Measurements from ENCODE around the gene CCDC169. TPM values are rescaled to one million over a fixed set of nuclear protein-coding genes. Genes with fewer than 3 reads are reported as not detected.

CCDC169 gene
- total RNA-seq, 1 experiment from 2014 or later = not detected

DNA sequence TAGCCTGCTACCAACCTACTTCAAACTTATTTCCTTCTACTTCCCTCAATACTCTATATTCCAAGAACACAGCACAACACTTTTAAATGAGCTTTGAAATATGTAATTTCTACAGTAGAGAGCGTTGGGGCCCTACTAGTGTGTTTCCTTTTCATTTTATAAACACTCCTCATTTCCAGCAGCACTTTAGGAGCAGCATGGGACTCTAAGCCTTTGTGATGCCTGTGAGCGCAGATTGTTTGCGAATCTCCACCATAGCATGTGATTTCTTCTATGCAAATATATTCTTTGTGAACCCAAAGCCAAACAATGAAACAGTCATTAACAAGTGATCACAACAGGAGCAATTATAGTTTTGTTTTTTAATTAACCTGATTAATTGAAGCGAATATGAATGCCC, 86.9 kb downstream of the CCDC169 start:
- H3K27me3 ChIP-seq (ENCODE audit: insufficient read depth, low read length) = no peaks in the 10 kb centered on the region
- intact Hi-C loops (cut with micrococcal nuclease) = no loop called here
- no peaks in the 10 kb centered on the region for H3K36me3 ChIP-seq (ENCODE audit: control insufficient read depth in 1 of 2, insufficient read depth in 2 of 2, low read length in 2 of 2)
- ChIA-PET CTCF (no interaction called here), RAD21 (ENCODE audit: low non-redundant PET in 1 of 2, low total read pairs in 2 of 2, uncharacterized antibody in 2 of 2, unreplicated experiment in 2 of 2) (no interaction called here), POLR2A (no interaction called here)
- DNase-seq (ENCODE audit: low read depth, low spot score) = no peak
- H2AFZ ChIP-seq (ENCODE audit: low read depth, low read length, poor library complexity, severe bottlenecking) = no peak overlapping the region
- no peaks in the 10 kb centered on the region for H4K20me1 ChIP-seq (ENCODE audit: insufficient read depth)
- H3K4me2 ChIP-seq (ENCODE audit: low read length) = no peak overlapping the region
- no TSS peak for BruUV-seq (replicated peaks)
- ATAC-seq = no peak
- H3K4me3 ChIP-seq (replicated peaks in 1 of 2; ENCODE audit: low read depth in 1 of 2, low read length in 2 of 2) = no peak overlapping the region
- no peaks in the 10 kb centered on the region for H3K4me1 ChIP-seq (ENCODE audit: control insufficient read depth in 1 of 2, insufficient read depth in 2 of 2, low read length in 2 of 2)
- TF ChIP-seq, protein P1, sequence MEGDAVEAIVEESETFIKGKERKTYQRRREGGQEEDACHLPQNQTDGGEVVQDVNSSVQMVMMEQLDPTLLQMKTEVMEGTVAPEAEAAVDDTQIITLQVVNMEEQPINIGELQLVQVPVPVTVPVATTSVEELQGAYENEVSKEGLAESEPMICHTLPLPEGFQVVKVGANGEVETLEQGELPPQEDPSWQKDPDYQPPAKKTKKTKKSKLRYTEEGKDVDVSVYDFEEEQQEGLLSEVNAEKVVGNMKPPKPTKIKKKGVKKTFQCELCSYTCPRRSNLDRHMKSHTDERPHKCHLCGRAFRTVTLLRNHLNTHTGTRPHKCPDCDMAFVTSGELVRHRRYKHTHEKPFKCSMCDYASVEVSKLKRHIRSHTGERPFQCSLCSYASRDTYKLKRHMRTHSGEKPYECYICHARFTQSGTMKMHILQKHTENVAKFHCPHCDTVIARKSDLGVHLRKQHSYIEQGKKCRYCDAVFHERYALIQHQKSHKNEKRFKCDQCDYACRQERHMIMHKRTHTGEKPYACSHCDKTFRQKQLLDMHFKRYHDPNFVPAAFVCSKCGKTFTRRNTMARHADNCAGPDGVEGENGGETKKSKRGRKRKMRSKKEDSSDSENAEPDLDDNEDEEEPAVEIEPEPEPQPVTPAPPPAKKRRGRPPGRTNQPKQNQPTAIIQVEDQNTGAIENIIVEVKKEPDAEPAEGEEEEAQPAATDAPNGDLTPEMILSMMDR (IDR thresholded peaks at IDR 0.05 in 2 of 3, conservative IDR thresholded peaks at IDR 0.05 in 1 of 3; ENCODE audit: borderline replicate concordance in 1 of 3, insufficient read depth in 1 of 3, low read depth in 2 of 3, low read length in 2 of 3) = no peak
- peaks cover 0 to 17% of the 10 kb centered on the region in 2 experiments; a peak in 3 of 4 replicates for H3K9me3 ChIP-seq (ENCODE audit: control insufficient read depth in 1 of 2, insufficient read depth in 1 of 2, low read depth in 1 of 2, low read length in 2 of 2)
- no peaks in the 10 kb centered on the region for H3K9me2 ChIP-seq (ENCODE audit: insufficient read depth)
- no peaks in the 10 kb centered on the region for H3K79me2 ChIP-seq (ENCODE audit: insufficient read depth, low read length)
- no peak overlapping the region for H3K9ac ChIP-seq (ENCODE audit: low read length)
- H3K27ac ChIP-seq (ENCODE audit: low read depth, low read length) = no peak overlapping the region

DNA sequence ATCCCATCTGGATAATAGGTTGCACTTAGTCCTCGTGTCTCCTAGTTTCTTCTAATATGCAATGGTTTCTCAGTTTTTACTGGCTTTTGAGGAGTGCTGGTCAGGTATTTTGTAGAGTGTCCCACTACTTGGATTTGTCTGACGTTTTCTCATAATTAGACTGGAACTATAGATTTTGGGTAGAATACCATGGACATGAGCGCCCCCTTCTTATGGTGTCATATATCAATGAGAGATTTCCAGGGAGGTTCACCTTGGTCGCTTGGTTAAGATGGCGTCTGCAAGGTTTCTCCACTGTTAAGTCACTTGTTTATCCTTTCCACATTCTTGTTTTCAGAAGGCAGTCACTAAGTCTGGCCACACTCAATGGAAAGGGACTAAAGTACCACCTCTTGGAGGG, 89.9 kb downstream of the CCDC169 start:
- H3K9ac ChIP-seq (ENCODE audit: low read length) = no peak overlapping the region
- intact Hi-C loops (cut with micrococcal nuclease) = no loop called here
- no peaks in the 10 kb centered on the region for H3K27me3 ChIP-seq (ENCODE audit: insufficient read depth, low read length)
- no peak overlapping the region for H3K27ac ChIP-seq (ENCODE audit: low read depth, low read length)
- no peak for ATAC-seq
- RAD21 ChIA-PET (ENCODE audit: low non-redundant PET in 1 of 2, low total read pairs in 2 of 2, uncharacterized antibody in 2 of 2, unreplicated experiment in 2 of 2) = no interaction called here
- H4K20me1 ChIP-seq (ENCODE audit: insufficient read depth) = no peaks in the 10 kb centered on the region
- H3K36me3 ChIP-seq (ENCODE audit: control insufficient read depth in 1 of 2, insufficient read depth in 2 of 2, low read length in 2 of 2) = no peaks in the 10 kb centered on the region
- POLR2A ChIA-PET = no interaction called here
- no TSS peak for BruUV-seq (replicated peaks)
- TF ChIP-seq CEBPB (IDR thresholded peaks at IDR 0.05; ENCODE audit: low read depth) (no peak), ZNF274 (IDR thresholded peaks at IDR 0.05; ENCODE audit: low read depth, low read length) (no peak), JUND (IDR thresholded peaks at IDR 0.05) (no peak), EZH2 (IDR thresholded peaks at IDR 0.05) (no peak), ZFX (IDR thresholded peaks at IDR 0.05) (no peak), EGR1 (IDR thresholded peaks at IDR 0.05; ENCODE audit: low read depth) (no peak), SIN3A (IDR thresholded peaks at IDR 0.05; ENCODE audit: low read depth) (no peak), SRF (IDR thresholded peaks at IDR 0.05; ENCODE audit: low read depth) (no peak), POLR2AphosphoS5 (IDR thresholded peaks at IDR 0.05; ENCODE audit: low read depth, low read length) (no peak)
- TF ChIP-seq, protein P2, sequence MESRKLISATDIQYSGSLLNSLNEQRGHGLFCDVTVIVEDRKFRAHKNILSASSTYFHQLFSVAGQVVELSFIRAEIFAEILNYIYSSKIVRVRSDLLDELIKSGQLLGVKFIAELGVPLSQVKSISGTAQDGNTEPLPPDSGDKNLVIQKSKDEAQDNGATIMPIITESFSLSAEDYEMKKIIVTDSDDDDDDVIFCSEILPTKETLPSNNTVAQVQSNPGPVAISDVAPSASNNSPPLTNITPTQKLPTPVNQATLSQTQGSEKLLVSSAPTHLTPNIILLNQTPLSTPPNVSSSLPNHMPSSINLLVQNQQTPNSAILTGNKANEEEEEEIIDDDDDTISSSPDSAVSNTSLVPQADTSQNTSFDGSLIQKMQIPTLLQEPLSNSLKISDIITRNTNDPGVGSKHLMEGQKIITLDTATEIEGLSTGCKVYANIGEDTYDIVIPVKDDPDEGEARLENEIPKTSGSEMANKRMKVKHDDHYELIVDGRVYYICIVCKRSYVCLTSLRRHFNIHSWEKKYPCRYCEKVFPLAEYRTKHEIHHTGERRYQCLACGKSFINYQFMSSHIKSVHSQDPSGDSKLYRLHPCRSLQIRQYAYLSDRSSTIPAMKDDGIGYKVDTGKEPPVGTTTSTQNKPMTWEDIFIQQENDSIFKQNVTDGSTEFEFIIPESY (IDR thresholded peaks at IDR 0.05; ENCODE audit: extremely low read depth, insufficient replicate concordance, low read length) = no peak
- no peak overlapping the region for H3K4me2 ChIP-seq (ENCODE audit: low read length)
- no peaks in the 10 kb centered on the region for H3K79me2 ChIP-seq (ENCODE audit: insufficient read depth, low read length)
- no peak for DNase-seq (ENCODE audit: low read depth, low spot score)
- CTCF ChIA-PET = no interaction called here
- H3K4me1 ChIP-seq (ENCODE audit: control insufficient read depth in 1 of 2, insufficient read depth in 2 of 2, low read length in 2 of 2) = no peaks in the 10 kb centered on the region
- no peak overlapping the region for H2AFZ ChIP-seq (ENCODE audit: low read depth, low read length, poor library complexity, severe bottlenecking)
- H3K4me3 ChIP-seq (replicated peaks in 1 of 2; ENCODE audit: low read depth in 1 of 2, low read length in 2 of 2) = no peak overlapping the region
- H3K9me3 ChIP-seq (ENCODE audit: control insufficient read depth in 1 of 2, insufficient read depth in 1 of 2, low read depth in 1 of 2, low read length in 2 of 2) = peaks cover 0 to 21% of the 10 kb centered on the region in 2 experiments; a peak in 2 of 4 replicates
- no peaks in the 10 kb centered on the region for H3K9me2 ChIP-seq (ENCODE audit: insufficient read depth)
